HuH-7.5 (cell line): Measurements from ENCODE around the gene KISS1.

Experiments used
- DNase-seq: peaks from one replicate; pipeline ENCODE4 v3.0.0; 2011; ENCODE audit warnings: low spot score

The KISS1 gene

DNA sequence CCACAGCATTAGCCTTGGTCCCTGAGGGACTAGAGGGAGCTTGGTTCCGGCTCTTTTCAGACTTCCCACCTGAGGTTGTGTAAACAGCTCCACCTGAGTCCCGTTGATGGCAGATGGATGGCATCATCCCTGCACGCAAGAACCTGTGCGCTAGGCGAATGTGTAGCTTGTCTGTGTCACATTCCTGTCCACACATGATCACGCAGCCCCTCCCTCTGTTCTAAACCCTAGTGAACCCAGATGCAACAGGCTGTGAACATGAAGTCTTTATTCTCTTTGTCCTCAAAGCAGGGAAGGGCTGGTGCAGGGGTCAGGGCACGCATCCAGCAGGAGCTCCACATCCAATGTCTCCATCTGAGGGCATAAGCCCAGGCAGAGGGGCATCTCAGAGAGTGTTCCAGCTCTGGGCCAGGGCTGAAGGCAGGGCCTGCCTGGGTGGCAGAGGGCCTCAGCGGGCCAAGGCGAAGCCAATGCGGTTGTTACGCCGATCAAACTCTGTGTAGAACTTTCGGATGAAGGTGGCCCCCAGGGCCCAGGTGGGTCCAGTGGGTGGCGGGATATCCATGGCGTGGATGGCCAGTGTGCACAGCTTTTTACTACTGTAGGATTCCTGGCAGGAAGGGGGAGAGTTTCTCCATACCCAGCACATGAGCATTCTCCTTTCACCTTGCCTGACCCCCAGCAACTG, 41.6 kb downstream of the KISS1 start:
- no peak for DNase-seq

DNA sequence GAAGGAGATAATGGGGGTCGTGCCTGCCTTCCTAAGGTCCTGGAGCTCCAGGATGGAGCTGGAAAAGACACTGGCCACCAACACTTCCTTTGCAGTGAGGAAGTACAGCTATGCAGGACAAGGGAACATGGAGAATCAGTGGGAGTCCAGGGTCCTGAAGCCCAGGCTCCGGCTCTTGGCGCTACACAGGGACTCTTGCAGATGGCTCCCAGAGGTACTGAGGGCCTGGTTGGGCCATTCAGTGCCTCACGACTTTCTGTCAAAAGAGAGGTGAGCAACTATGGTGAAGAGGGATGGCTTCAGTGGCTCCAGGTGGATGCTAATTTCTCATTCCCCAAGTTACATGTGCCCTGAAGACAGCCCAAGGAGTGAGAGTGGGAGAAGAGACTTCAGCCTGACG, 42.6 kb downstream of the KISS1 start:
- DNase-seq: no peak

DNA sequence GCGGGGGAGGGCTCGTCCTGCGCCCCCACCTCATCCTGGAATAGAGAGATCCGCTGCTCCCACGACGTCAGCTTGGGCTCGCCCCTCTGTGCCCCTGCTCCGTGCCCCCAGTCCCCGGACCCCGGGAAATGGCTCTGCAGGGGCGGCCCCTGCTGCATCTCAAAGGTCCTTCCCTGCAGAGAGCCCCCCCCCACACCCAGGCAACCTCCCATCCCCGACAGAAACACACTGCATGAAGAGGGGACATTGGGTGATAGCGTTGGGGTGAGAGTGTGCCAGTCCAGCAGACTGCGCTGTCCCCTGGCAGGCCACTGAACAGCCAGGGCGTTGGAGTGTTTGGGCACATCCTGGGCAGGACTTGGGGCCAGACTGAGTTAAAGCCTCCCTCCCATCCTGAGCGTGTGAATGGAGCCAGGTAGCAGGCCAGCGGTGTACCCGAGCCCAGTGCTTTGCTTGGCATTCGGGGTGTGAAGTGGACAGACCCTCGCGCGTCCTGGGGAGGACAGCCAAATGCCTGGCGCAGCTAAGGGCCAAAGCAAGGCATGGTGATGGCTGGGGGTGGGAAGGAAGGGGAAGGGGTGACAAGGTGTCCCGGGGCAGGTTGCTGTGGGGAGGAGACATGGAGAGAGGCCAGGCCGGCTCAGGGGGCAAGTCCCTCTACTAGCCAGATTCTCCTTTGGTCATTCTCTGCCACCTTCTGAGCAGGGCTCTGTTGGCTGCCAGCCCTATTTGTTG, 43.8 kb downstream of the KISS1 start:
- no peak for DNase-seq

DNA sequence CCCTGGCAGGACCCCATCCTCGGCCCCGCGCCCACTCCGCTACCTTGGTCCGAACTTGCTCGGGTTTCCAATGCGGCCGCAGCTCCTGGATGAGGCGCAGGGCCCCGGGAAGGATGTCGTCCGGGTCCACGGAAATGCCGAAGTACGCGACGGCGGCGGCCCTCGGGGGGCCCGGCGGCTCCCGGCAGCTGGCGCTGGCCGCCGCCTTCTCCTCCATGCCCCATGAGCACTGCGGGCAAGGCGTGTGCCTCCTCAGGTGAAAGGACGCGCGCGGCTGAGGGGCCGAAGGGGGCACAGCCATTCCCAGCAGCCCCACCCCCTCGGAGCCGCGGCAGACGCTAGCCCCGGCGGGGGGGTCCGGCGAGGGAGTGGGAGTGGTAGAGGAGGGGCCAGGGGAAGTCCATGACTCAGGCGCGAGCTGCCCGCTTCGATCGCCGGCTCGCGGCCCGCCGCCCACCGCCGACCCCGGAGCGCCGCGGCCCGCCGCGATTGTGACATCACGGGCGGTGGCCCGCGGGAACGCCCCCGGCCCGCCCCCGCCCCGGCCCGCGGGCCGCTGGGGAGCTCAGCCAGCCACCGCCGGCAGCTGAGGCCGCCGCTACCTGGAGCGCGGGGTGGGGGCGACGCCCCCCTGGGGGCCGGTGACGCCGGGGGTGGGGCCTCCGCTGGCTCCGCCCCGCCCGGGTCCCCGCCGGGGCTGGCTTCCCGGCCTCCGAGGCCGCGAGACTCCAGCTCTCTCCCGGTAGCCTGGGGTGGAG, 44.6 kb downstream of the KISS1 start, which contains the start of gene ETNK2:
TSS of gene ETNK2 (minus strand) at position 493 of the 758 bp plus-strand sequence. CDS start at position 301, 192 bp downstream.
- DNase-seq: peak; percentile 84

DNA sequence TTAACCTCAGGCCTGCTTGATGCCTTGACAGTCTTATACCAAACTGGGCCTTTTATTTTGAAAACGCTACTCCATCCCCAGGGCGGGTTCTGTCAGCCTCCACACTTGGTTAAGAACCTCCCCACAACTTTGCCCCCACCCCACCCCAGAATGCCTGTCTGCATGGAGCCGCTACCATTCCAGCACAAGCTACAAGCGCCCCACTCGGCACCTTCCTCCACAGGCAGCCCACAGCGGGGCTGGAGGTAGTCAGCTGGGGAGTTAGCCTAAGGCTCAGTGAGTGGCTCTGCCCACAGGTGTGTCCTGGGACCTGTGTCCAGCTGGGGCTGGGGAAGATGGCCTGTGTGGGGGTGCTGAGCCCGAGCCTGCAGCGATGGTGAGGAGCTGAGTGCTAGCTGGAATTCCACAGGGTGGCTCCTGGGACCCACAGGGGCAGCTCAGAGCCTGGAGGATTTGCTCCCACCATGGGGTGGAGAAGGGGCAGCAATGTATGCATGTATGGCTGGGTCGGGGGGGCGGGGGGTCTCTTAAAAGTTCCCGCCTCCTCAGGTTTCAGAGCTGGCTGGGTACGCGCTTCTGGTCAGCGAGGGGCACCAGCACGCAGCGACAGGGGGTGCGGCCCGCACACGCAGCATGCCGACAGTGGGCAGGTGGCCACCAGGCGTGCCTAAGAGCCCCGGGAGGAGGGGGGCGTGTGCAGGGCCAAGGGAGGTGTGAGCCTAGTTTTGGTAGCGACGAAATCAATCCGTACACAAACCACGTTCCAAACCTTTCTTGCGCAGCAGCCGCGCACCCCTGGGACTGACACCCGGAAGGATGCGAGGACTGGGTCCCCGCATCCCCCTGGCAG, 45.4 kb downstream of the KISS1 start:
- DNase-seq: no peak

DNA sequence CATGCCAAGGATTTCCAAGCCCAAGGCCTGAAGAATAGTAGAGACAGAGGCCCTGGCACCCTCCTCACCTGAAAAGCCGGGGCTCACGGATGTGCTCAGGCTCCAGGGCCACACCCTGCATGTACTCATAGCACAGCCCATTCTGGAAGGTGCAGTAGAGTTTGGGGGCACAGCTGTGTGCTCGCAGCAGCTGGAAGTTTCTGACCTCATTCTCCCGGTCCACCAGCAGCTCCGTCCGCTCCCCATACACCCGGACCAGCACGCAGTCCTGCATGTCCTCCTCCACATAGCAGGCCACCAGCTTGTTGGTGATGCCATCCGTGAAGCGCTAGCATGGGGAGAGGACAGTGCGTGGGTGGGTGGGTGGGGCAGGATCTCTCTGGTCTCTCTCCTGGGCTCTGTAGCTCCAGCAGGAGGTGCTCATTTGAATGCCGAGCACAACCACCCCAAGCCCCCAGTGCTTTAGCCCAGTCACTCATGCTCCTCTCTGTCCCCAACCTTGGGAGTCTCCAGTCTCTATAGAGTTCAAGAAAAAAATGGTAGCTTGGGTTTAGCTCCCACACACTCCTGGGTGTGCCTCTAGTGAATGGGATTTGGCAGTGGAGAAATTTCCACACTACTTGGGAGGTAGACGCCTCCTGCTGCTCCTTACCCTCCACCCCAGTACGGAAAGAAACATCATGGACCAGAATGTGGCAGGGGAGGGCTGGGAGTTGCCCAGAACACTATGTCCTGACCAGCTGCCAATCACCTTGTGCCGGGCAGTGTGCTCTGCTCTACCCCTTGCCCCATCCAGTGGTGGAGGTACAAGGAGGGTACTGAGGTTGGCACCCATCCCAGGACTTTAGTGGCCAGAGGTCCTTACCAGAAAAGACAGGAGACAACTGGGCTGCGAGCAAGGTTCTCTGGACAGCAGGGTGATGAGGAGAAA, 46.4 kb downstream of the KISS1 start:
- no peak for DNase-seq

DNA sequence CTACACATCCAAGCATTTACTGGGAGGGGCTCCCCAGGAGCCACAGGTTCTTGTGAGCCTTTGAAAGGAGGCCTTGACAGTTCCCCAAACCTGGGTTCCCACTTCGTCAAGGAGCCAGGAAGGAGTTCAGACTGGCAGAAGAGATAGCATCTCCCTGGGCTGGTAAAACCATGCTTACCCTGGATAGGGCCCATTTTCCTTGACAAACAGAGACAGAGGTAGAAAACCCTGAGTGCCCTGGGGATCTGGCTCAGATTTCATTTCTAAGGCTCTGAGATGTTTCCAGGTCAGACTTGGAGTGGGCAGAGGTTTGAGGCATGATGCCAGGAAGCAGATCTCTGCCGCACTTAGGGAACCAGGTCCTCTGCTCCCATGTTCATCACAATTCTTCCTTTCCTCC, 47.2 kb downstream of the KISS1 start:
- no peak for DNase-seq

DNA sequence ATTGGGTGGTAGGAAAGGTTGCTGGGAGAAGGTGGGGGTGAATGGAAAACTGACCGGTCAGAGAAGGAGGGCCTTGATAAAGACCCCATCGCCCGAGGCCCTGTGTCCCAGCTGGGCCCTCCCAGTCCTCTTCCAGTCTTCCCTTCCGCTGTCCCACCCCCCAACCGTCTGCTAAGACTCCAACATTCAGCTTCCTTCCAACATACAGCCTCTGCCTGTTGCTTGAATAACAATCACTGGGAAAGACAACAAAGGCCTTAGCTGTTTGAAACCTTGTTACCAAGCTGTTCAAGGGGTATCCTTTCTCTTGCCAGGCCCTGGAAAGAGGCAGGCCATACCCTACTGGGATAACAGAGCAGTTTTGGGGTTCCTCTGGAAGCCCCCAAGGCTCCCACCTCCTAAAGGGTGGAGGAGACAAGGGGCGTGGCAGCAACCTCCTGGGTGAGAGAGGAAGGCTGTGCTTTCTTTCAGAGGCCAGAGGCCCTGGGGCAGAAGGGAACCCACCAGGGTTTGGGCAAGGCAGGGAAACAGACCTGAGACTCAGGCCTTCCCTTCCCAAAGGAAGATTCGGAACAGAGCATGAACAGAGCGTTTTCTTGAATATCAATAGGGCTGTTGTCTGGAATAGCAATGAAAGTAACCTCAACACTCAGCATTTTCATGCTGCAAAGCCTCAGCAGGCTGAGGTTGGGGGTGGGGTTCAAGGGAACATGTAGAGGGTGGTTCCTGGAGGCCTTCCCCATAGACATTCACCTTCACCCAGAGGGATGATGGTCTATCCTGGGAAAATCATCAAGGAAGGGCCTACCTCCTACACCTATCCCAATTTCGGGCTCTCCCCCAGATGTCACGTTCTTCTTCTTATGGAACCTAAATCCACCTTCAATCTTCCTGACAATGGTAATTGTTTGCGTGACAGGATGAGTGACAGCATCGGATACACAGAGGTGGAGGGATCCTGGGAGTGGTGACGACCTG, 48.6 kb downstream of the KISS1 start:
- DNase-seq: no peak

DNA sequence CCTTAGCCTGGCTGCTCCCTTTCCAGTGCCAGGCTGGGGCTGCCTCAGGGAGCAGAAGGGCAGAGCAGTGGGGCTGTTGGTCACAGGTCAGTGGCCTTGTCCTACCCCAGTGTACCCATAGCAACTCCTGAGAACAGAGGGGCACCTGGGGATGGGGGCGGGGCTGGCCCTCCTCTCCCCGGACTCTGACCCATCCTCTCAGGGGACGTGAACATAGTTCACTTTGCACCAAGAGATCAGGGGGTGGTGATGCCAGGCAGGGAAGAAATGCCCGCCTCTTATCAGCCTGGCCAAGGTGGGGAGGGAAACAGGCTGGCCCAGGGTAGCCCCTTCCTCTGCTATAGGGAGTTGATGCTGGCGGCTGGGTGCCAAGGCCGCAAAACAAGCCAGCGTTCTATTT, 49.3 kb downstream of the KISS1 start:
- no peak for DNase-seq

DNA sequence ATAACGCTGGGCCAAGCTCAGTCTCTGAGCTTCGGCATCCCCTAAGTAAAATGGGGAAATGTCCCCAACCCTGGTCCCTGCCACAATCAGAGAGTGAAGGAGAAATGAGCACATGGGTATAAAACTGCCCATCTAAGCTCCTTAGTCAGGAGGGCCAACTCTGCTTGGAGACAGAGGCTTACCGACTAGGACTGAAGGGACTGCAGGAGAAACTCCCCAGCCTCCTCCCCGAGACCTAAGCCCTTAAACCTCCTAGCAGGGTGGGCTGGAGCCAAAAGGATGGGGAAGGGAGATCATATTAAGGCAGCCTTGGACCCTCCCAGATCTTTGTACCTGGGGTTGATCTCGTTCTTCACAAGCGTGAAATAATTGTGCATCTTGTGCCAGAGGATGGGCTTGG, 50.0 kb downstream of the KISS1 start:
- DNase-seq: no peak

DNA sequence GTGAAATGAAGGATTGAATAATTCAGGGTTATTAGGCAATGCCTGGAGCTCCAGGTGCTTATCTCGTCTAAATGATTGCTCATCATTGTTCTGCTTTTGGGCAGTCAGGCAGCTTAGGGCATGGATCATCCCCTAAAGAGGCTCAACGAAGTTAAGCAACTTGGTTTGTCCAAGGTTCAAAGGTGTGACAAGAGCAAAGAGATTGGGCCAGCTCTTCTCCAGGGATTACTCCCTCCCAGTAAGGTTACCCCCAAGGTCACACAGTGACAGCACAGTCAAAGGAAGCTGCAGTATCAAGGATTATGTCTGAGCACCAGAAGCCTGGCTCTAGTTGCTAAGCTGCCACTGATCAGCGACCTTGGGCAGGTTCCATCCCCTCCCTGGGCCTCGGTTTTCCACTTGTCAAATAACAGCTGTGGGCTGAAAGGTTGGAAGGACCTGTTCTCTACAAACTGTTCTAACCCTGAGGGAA, 51.2 kb downstream of the KISS1 start:
- DNase-seq: no peak

DNA sequence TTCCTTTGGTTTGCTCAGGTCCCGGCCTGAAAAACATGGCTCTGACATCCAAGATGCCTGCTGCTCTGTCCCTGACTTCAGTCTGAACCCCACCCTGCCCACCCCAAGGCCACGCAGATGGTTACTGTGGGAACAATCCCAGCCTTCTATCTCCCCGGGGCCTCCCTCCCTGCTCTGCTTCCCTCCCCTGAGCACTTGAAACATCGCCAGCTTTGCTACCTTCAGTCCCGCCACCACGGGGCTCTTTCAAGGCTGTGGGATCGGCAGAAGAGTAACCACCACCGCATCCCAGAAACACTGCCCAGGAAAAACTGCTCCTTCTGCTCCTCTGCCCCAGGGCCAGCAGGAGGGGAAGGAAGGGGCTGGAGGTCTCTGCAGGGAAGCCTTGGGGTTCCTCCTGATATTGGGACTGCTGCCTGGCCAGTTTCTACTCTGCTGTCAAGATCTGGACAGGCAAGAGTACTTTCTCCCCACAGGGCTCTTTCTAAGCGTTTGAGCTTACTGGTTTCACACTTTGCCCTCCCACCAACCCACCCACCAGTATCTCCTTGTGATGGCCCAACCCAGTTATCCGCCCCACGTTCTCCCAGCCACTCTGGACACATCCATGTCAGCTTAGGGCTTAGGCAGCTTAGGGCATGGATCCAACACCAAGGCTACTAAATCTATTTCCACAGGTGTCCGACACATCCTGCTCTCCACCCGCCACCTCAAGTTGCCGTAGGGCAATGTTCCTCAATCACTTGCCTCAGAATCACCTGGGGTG, 52.8 kb downstream of the KISS1 start:
- no peak for DNase-seq

DNA sequence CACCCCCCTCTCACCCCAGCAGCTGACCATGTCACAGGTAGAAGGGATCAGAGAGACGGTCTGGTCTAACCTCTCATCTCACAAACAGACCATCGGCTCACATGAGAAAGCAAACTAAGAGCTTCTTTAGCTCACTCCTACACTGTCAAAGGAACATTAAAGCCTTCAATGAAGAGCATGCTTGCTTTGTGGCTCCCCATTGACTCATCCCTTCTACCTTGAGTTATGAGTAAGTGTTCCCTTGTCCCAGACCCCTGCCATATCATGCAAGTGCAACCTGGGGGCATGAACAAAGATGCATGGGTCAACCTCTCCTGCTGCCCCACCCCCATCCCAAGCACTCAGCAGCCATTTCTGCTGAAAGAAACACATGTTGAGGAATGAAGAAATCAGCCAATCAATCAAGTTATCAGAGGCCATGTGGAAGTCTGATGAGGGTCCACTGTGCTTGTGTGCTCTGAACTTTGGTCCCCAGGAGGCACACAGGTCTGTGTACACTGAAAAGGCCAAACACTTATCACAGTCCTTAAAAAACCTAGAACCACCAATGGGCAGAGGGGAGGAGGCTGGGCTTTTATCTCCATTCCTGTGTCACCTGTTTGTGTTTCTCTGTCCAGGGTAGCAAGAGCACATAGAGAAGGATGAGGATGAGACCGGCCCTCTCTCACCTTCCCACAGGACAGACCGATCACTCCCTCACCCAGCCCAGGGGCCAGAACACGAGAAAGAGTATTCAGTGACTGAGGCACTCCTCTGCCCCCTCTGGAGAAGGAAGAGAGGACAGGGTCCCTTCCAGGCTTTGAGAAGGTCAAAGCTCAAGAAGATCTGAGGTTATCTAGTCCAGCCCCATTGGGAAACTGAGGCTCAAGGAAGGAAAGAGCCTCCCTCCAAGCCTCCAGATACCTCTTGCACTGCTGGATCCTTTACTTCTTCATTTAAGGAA, 54.0 kb downstream of the KISS1 start:
- no peak for DNase-seq

DNA sequence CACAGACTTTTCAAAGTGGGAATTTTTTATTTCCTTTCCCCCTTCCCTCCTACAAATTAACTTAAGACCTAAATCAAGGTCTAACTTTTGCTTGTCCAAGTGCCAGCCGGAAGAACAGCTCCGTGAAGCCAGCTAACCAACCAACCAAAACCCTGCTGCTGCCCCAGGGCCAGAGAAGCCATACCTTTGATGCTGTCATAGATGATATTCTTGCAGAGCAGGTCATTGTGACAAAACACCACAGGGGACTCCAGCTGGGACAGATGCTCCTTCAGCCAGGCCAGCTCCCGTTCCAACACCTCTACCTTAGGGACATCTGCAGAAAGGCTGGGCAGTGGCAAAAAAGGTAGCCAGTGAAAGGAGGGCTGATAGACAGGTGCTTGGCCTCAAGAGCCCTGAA, 55.2 kb downstream of the KISS1 start:
- DNase-seq: no peak
